ENCODE data around the gene SREBF2.

SREBF2 gene

GRCh38 chr22:41846268-41846987 is 13.5 kb downstream of the SREBF2 start:
- no peak overlapping the region for H3K4me3 ChIP-seq (ENCODE audit: low read depth, low read length)

GRCh38 chr22:41847300-41847699 is 14.4 kb downstream of the SREBF2 start:
- no peak overlapping the region for H3K4me3 ChIP-seq (ENCODE audit: low read depth, low read length)
- TF ChIP-seq CTCF (IDR thresholded peaks at IDR 0.05; ENCODE audit: low read depth, low read length): no peak
- no peak for TF ChIP-seq POLR2A (IDR thresholded peaks at IDR 0.05; ENCODE audit: extremely low read depth, insufficient read length)
- TF ChIP-seq MAX (IDR thresholded peaks at IDR 0.05; ENCODE audit: low read depth, low read length): no peak
- TF ChIP-seq MYC (IDR thresholded peaks at IDR 0.05; ENCODE audit: low read depth, low read length): no peak
- DNase-seq (ENCODE audit: low read depth): no peak

More at GRCh38 chr22:41846268-41846987, 13.5 kb downstream of the SREBF2 start:
- TF ChIP-seq MAX (IDR thresholded peaks at IDR 0.05; ENCODE audit: low read depth, low read length) (no peak), POLR2A (IDR thresholded peaks at IDR 0.05; ENCODE audit: extremely low read depth, insufficient read length) (no peak), CTCF (IDR thresholded peaks at IDR 0.05; ENCODE audit: low read depth, low read length) (no peak), MYC (IDR thresholded peaks at IDR 0.05; ENCODE audit: low read depth, low read length) (no peak)
- no peak for DNase-seq (ENCODE audit: low read depth)

GRCh38 chr22:41848468-41848867 is 15.6 kb downstream of the SREBF2 start:
- no peak overlapping the region for H3K4me3 ChIP-seq (ENCODE audit: low read depth, low read length)
- DNase-seq (ENCODE audit: low read depth): peak; percentile 94
- TF ChIP-seq CTCF (IDR thresholded peaks at IDR 0.05; ENCODE audit: low read depth, low read length) (peak; percentile 41), MAX (IDR thresholded peaks at IDR 0.05; ENCODE audit: low read depth, low read length) (no peak), MYC (IDR thresholded peaks at IDR 0.05; ENCODE audit: low read depth, low read length) (no peak), POLR2A (IDR thresholded peaks at IDR 0.05; ENCODE audit: extremely low read depth, insufficient read length) (no peak)

GRCh38 chr22:41856469-41856868 is 23.6 kb downstream of the SREBF2 start:
- no peak overlapping the region for H3K4me3 ChIP-seq (ENCODE audit: low read depth, low read length)
- TF ChIP-seq CTCF (IDR thresholded peaks at IDR 0.05; ENCODE audit: low read depth, low read length) (no peak), POLR2A (IDR thresholded peaks at IDR 0.05; ENCODE audit: extremely low read depth, insufficient read length) (no peak), MAX (IDR thresholded peaks at IDR 0.05; ENCODE audit: low read depth, low read length) (no peak), MYC (IDR thresholded peaks at IDR 0.05; ENCODE audit: low read depth, low read length) (no peak)
- DNase-seq (ENCODE audit: low read depth): no peak

- no peak overlapping the region for H3K4me3 ChIP-seq (ENCODE audit: low read depth, low read length)
- peak; percentile 95 for DNase-seq (ENCODE audit: low read depth)
- TF ChIP-seq CTCF (IDR thresholded peaks at IDR 0.05; ENCODE audit: low read depth, low read length): peak; percentile 77
- TF ChIP-seq MYC (IDR thresholded peaks at IDR 0.05; ENCODE audit: low read depth, low read length): no peak
Measured at GRCh38 chr22:41857155-41857859, 24.4 kb downstream of the SREBF2 start.
